Right atrium auricular region (tissue), 2 donors: Measurements from ENCODE around the gene PCSK5. TPM values are rescaled to one million over a fixed set of nuclear protein-coding genes. Genes with fewer than 3 reads are reported as not detected.

Experiments
- DNase-seq: peaks from one replicate; pipeline ENCODE4 v3.0.0-alpha.2; 2019; ENCODE audit warnings: low spot score
- H3K27ac ChIP-seq, 2 donors: fragments of 200-600 bp; sonication (generic); 1 replicate in 1 of 2; 2 replicates in 1 of 2; pipeline ENCODE4 v1.5.1; 2016 to 2019
- H3K27me3 ChIP-seq, 2 donors: fragments of 200-600 bp; sonication (generic); one replicate each; pipeline versions ENCODE4 v1.5.1 to v1.6.0; 2017 to 2019
- H3K36me3 ChIP-seq: fragments of 200-600 bp; sonication (generic); one replicate; pipeline ENCODE4 v1.5.1; 2016
- H3K4me1 ChIP-seq, 2 donors: fragments of 200-600 bp; sonication (generic); one replicate each; pipeline versions ENCODE4 v1.5.1 to v1.6.0; 2017 to 2019
- H3K4me3 ChIP-seq, 2 donors: fragments of 200-600 bp; sonication (generic); 1 replicate in 1 of 2; 2 replicates in 1 of 2; pipeline ENCODE4 v1.5.1; 2017 to 2019; ENCODE audit warnings: mild to moderate bottlenecking in 1 of 2, moderate library complexity in 1 of 2
- H3K9me3 ChIP-seq, 2 donors: fragments of 200-600 bp; sonication (generic); one replicate each; pipeline ENCODE4 v1.5.1; 2019
- total RNA-seq, 2 donors: library from RNA; depleted of rRNA; stranded (reverse); fragments of >200 nt; gene quantifications; one replicate each; pipeline ENCODE4 v1.1.0, GENCODE V29; 2016
- TF ChIP-seq, protein P1 (sequence below), 2 donors: fragments of 200-600 bp; sonication (generic); IDR thresholded peaks; one replicate each; pipeline ENCODE4 v1.5.1; 2019; ENCODE audit warnings: antibody characterized with exemption in 2 of 2

Gene PCSK5
- total RNA-seq, 2 donors from 2014 or later, result 5.3 to 6.5 TPM

DNA sequence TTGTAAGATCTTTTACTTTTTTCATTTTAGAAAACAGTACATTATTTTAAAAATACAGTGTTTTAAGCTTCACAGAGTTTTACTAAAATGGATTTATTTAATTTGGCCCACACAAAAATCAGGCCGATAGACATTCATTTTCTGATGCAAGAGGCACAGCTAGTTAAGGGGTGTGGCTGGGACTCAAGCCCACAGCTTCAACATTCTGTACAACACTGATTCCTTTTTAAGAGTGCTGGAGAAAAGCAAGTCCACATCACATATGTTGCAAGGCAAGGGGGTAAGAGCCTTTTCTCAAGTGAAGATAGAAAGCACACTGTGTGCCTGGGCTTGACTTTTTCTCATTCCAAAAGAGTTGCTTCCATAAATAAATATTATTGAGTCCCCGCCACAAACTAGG is 307.9 kb downstream of the PCSK5 start:
- TF ChIP-seq, protein P1, sequence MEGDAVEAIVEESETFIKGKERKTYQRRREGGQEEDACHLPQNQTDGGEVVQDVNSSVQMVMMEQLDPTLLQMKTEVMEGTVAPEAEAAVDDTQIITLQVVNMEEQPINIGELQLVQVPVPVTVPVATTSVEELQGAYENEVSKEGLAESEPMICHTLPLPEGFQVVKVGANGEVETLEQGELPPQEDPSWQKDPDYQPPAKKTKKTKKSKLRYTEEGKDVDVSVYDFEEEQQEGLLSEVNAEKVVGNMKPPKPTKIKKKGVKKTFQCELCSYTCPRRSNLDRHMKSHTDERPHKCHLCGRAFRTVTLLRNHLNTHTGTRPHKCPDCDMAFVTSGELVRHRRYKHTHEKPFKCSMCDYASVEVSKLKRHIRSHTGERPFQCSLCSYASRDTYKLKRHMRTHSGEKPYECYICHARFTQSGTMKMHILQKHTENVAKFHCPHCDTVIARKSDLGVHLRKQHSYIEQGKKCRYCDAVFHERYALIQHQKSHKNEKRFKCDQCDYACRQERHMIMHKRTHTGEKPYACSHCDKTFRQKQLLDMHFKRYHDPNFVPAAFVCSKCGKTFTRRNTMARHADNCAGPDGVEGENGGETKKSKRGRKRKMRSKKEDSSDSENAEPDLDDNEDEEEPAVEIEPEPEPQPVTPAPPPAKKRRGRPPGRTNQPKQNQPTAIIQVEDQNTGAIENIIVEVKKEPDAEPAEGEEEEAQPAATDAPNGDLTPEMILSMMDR (IDR thresholded peaks at IDR 0.05), result no peak
- H3K4me3 ChIP-seq, result no peak overlapping the region
- no peak overlapping the region for H3K27ac ChIP-seq
- H3K4me1 ChIP-seq, result no peaks in the 10 kb centered on the region
- H3K27me3 ChIP-seq, result no peaks in the 10 kb centered on the region
- H3K36me3 ChIP-seq, result no peaks in the 10 kb centered on the region
- no peak for DNase-seq
- no peaks in the 10 kb centered on the region for H3K9me3 ChIP-seq

DNA sequence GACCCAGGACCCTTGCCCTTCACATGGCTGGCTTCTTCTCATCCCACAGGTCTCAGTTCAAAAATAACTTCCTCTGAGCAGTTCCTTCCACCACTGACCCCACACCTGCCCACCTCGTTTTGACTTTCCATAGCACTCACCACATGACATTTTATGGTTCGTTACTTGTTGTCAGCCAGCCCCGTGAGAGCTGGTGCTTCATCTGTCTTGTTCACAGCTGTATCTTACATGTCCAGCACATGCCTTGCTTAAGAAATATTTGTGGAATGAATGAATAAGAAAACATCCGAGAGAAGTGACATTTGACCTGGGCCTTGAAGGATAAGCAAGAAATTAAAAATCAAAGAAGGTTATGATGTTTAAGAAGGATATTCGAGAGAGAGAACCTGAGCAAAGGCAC is 309.8 kb downstream of the PCSK5 start:
- TF ChIP-seq, protein P1 (IDR thresholded peaks at IDR 0.05), result no peak
- H3K9me3 ChIP-seq, result no peaks in the 10 kb centered on the region
- H3K4me3 ChIP-seq, result no peak overlapping the region
- DNase-seq, result no peak
- H3K36me3 ChIP-seq, result no peaks in the 10 kb centered on the region
- no peaks in the 10 kb centered on the region for H3K4me1 ChIP-seq
- H3K27ac ChIP-seq, result no peak overlapping the region
- H3K27me3 ChIP-seq, result no peaks in the 10 kb centered on the region

GRCh38 chr9:76200745-76201144 is 310.3 kb downstream of the PCSK5 start:
- TF ChIP-seq, protein P1 (IDR thresholded peaks at IDR 0.05), result no peak
- Histone ChIP-seq H3K9me3 (no peaks in the 10 kb centered on the region), H3K27me3 (no peaks in the 10 kb centered on the region), H3K4me1 (no peaks in the 10 kb centered on the region), H3K27ac (no peak overlapping the region), H3K36me3 (no peaks in the 10 kb centered on the region), H3K4me3 (no peak overlapping the region)
- no peak for DNase-seq

GRCh38 chr9:76203373-76203772 is 312.9 kb downstream of the PCSK5 start:
- H3K4me1 ChIP-seq, result no peaks in the 10 kb centered on the region
- TF ChIP-seq, protein P1 (IDR thresholded peaks at IDR 0.05), result no peak
- H3K4me3 ChIP-seq, result no peak overlapping the region
- H3K27ac ChIP-seq, result no peak overlapping the region
- no peaks in the 10 kb centered on the region for H3K9me3 ChIP-seq
- H3K36me3 ChIP-seq, result no peaks in the 10 kb centered on the region
- DNase-seq, result no peak
- no peaks in the 10 kb centered on the region for H3K27me3 ChIP-seq

- TF ChIP-seq, protein P1 (IDR thresholded peaks at IDR 0.05), result no peak
- no peaks in the 10 kb centered on the region for H3K27me3 ChIP-seq
- H3K36me3 ChIP-seq, result no peaks in the 10 kb centered on the region
- DNase-seq, result no peak
- no peaks in the 10 kb centered on the region for H3K4me1 ChIP-seq
- H3K4me3 ChIP-seq, result no peak overlapping the region
- no peaks in the 10 kb centered on the region for H3K9me3 ChIP-seq
- H3K27ac ChIP-seq, result no peak overlapping the region
These were observed 316.3 kb downstream of the PCSK5 start for GRCh38 chr9:76206821-76207220.

- TF ChIP-seq, protein P1 (IDR thresholded peaks at IDR 0.05), result no peak
- Histone ChIP-seq H3K9me3 (no peaks in the 10 kb centered on the region), H3K4me3 (no peak overlapping the region), H3K36me3 (no peaks in the 10 kb centered on the region), H3K4me1 (no peaks in the 10 kb centered on the region), H3K27ac (no peak overlapping the region), H3K27me3 (no peaks in the 10 kb centered on the region)
- no peak for DNase-seq
These were observed 323.3 kb downstream of the PCSK5 start for GRCh38 chr9:76213751-76214150.
